Measurements from ENCODE around the gene TMEM26. TPM values are rescaled to one million over a fixed set of nuclear protein-coding genes. Genes with fewer than 3 reads are reported as not detected.

The TMEM26 gene
- total RNA-seq = 0.50 and 0.66 TPM in 2 replicates

GRCh38 chr10:61452655-61453641 is at the start of gene TMEM26:
Gene TMEM26 (minus strand): TSS chr10:61453381. CDS start chr10:61453081, 300 bp downstream.

Other genes with a start within 250 kb of the TMEM26 start
- gene CABCOCO1, start 209.5 kb upstream of the TMEM26 start, total RNA-seq = 0.44 and 0.75 TPM in 2 replicates

Measured in uterine smooth muscle cell (primary cell).